Cardiac muscle cell (in vitro differentiated cells and primary cell): ENCODE data around the gene GPR26. TPM values are rescaled to one million over a fixed set of nuclear protein-coding genes. Genes with fewer than 3 reads are reported as not detected.

ENCODE experiments used
- DNase-seq, 2 donors: peaks; one replicate each; pipeline versions ENCODE4 v3.0.0 to v3.0.0-alpha.2; 2010 to 2017; ENCODE audit warnings: low read depth in 1 of 2, low spot score in 1 of 2
- H3K27ac ChIP-seq: fragments of 200-600 bp; sonication (generic); 2 replicates; pipeline ENCODE4 v1.5.1; 2016
- H3K27me3 ChIP-seq: fragments of 200-600 bp; sonication (generic); 2 replicates; pipeline ENCODE4 v1.6.0; 2016; ENCODE audit warnings: control low read depth
- H3K36me3 ChIP-seq: fragments of 200-600 bp; sonication (generic); 2 replicates; pipeline ENCODE4 v1.5.1; 2016; ENCODE audit warnings: control low read depth
- H3K4me1 ChIP-seq: fragments of 200-600 bp; sonication (generic); 2 replicates; pipeline ENCODE4 v1.8.1; 2017; ENCODE audit warnings: low read depth, mild to moderate bottlenecking, mixed run types
- H3K4me3 ChIP-seq: fragments of 200-600 bp; sonication (generic); 2 replicates; pipeline ENCODE4 v1.5.1; 2016; ENCODE audit warnings: mild to moderate bottlenecking
- H3K9me3 ChIP-seq: fragments of 200-600 bp; sonication (generic); 2 replicates; pipeline ENCODE4 v1.5.1; 2017; ENCODE audit warnings: low read depth, mild to moderate bottlenecking, control low read depth
- CTCF ChIP-seq: IDR thresholded peaks from 2 replicates; pipeline ENCODE4 v1.5.1; 2012; ENCODE audit warnings: low read depth, mild to moderate bottlenecking, low read length
- polyA plus RNA-seq: library from polyadenylated mRNA; unstranded; fragments of >200 nt; fragmentation: Nextera tagmentation; extraction: Ambion mirVana; gene quantifications from 2 replicates; pipeline ENCODE4 v1.2.1, GENCODE V29; 2016
- total RNA-seq: library from RNA; depleted of rRNA; stranded (reverse); fragments of >200 nt; gene quantifications from 2 replicates; pipeline ENCODE4 v1.2.3, GENCODE V29; 2016

GPR26 gene
- total RNA-seq (not detected in 2 replicates), polyA plus RNA-seq (not detected in 2 replicates)

DNA sequence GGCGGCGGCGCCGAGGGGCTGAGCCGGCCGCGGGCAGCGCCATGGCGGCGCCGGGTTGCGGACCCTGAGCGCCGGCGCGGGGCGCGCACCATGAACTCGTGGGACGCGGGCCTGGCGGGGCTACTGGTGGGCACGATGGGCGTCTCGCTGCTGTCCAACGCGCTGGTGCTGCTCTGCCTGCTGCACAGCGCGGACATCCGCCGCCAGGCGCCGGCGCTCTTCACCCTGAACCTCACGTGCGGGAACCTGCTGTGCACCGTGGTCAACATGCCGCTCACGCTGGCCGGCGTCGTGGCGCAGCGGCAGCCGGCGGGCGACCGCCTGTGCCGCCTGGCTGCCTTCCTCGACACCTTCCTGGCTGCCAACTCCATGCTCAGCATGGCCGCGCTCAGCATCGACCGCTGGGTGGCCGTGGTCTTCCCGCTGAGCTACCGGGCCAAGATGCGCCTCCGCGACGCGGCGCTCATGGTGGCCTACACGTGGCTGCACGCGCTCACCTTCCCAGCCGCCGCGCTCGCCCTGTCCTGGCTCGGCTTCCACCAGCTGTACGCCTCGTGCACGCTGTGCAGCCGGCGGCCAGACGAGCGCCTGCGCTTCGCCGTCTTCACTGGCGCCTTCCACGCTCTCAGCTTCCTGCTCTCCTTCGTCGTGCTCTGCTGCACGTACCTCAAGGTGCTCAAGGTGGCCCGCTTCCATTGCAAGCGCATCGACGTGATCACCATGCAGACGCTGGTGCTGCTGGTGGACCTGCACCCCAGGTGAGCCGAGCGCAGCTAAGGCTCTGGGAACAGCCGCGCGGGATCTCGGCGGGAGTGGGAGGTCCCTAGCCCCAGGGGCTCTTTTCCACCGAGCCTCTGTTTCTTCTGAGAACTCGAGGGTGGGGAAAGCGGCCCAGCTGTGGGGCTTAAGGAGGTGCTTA lies at the start of gene GPR26:
TSS of gene GPR26 (plus strand) at position 38 of the 919 bp plus-strand sequence. CDS start at position 91, 53 bp downstream.
- Histone ChIP-seq H3K27ac (no peak within 1 kb of the TSS), H3K4me3 (no peak within 1 kb of the TSS), H3K9me3 (no peaks in the 10 kb centered on the region), H3K27me3 (peaks cover 80% of the 10 kb centered on the region), H3K4me1 (no peaks in the 10 kb centered on the region), H3K36me3 (no peaks in the 10 kb centered on the region)
- peak in 1 of 2 donors; percentile 83 for DNase-seq
- no peak for TF ChIP-seq CTCF

GRCh38 chr10:123618224-123618623 lies 47.9 kb upstream of the GPR26 start:
- no peak for DNase-seq

DNA sequence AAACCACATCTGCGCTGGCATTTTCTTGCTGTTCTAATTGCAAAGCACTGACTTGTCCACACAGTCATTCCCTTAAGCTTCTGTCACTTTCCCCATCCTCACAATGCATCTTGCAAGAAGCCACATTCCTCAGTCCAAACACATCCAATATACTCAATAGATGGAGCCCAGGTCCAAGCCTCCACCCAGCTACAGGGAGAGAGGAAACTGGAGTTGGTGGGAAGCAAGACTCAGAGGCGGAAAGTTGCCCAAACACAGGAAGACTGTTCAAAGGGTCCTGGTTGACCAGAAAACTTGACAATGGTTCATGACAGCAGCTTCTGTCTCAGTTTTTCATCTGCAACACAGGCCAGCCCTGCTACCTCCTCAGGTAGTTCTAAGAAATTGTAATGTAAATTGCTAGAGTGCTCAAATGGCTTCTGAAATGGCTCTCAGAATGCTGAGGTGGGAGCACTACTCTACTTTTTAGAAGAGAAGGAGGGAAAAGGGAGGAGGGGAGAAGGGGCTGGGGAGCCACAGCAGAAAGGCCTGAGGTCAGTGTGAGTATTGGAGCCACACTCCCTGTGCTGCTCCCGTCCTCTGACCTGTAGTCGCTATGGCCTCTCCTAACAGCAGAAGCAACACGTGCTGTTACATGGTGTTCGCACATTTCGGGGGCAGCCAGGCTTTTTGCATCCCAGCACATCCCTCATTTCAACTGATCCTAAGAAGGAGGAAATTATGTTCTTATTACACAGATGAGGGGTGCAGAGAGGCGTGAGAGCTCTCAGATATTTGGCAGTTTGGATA lies 46.9 kb upstream of the GPR26 start:
- no peak for DNase-seq
- no peak for TF ChIP-seq CTCF

More at GRCh38 chr10:123618224-123618623, 47.9 kb upstream of the GPR26 start:
- H3K36me3 ChIP-seq = no peaks in the 10 kb centered on the region
- H3K4me3 ChIP-seq = no peak overlapping the region
- H3K27ac ChIP-seq = no peak overlapping the region
- no peak for TF ChIP-seq CTCF
- no peaks in the 10 kb centered on the region for H3K4me1 ChIP-seq
- no peaks in the 10 kb centered on the region for H3K9me3 ChIP-seq
- H3K27me3 ChIP-seq = no peaks in the 10 kb centered on the region

DNA sequence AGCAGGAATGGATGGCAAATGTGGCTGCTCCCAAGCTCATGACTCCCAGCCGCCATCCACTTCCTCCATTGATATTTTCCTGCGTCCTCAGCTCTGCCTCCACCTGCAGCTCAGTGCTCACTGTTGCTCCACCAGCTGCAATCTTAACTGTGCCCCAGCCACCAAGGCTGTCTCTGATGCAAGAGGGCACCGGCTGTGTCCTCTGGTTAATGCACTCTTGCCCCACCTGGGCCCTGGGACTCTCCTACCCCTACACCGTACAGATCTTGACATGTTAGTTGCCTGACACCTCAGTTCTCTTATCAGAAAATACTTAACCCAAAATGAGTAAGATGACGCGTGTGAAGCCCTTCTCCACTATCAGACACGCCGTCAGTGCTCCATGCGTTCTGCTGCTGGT lies 45.5 kb upstream of the GPR26 start:
- peaks cover 3% of the 10 kb centered on the region for H3K27me3 ChIP-seq
- H3K36me3 ChIP-seq = no peaks in the 10 kb centered on the region
- TF ChIP-seq CTCF = no peak
- no peak overlapping the region for H3K4me3 ChIP-seq
- no peaks in the 10 kb centered on the region for H3K4me1 ChIP-seq
- H3K9me3 ChIP-seq = no peaks in the 10 kb centered on the region
- H3K27ac ChIP-seq = no peak overlapping the region
- DNase-seq = no peak

More for the DNA sequence above, 46.9 kb upstream of the GPR26 start:
- H3K27me3 ChIP-seq = peaks cover 1% of the 10 kb centered on the region
- H3K27ac ChIP-seq = no peak overlapping the region
- H3K9me3 ChIP-seq = no peaks in the 10 kb centered on the region
- H3K4me3 ChIP-seq = no peak overlapping the region
- H3K36me3 ChIP-seq = no peaks in the 10 kb centered on the region
- H3K4me1 ChIP-seq = no peaks in the 10 kb centered on the region

DNA sequence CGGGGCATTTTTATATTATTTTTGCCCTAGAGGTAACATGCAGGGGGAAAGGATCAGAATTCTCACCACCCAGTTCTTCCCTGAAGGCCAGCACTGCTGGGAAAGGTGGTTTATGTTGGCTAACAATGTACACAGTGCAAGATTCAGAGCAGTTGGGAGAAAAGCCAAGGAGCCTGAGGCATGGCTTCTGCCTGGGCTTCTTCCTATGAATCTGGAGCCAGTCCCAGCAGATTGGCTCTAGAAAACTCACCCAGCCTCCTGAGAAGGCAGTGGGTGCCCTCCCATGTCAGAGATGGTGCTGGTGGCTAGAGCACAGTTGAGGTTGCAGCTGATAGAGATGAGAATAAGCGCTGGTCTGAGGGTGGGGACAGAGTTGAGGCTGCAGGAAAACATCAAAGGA lies 44.7 kb upstream of the GPR26 start:
- no peak for TF ChIP-seq CTCF
- no peak for DNase-seq

More for the DNA sequence above, 44.7 kb upstream of the GPR26 start:
- no peaks in the 10 kb centered on the region for H3K4me1 ChIP-seq
- H3K36me3 ChIP-seq = no peaks in the 10 kb centered on the region
- H3K27ac ChIP-seq = no peak overlapping the region
- no peak overlapping the region for H3K4me3 ChIP-seq
- H3K9me3 ChIP-seq = no peaks in the 10 kb centered on the region
- peaks cover 4% of the 10 kb centered on the region for H3K27me3 ChIP-seq
